Measurements from ENCODE around the gene C1orf116. TPM values are rescaled to one million over a fixed set of nuclear protein-coding genes. Genes with fewer than 3 reads are reported as not detected.

The C1orf116 gene
- polyA plus RNA-seq, 1 donor (not counting 4 experiments of a cell fraction or from before 2014, with no cell fraction given) = 69.2 TPM

DNA sequence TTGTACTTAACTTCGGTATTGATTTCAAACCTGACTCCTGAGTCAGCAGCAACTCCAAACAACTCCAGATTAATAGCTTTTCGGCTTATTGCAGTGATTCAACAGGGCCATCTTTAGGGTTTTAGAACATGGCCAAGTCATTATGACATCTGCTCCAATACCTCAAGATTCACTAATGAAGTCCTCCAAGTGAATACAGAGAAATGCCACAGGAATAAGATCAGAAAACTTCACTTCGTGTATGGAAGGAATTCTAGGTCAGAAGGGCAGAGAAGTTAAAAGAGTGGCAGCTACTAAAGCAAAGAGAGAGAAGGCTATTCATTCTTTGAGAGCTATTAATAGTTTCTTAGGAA is 7.6 kb upstream of the C1orf116 start:
- dilution Hi-C loops (cut with MboI; ENCODE audit: extremely low pct_ligation_motif_present, low sequenced_read_pairs) = no loop called here
- Histone ChIP-seq H3K4me1 (ENCODE audit: control insufficient read depth, extremely low read depth, insufficient read depth, low read length) (peaks cover 10% of the 10 kb centered on the region), H2AFZ (ENCODE audit: control insufficient read depth, low read length) (no peak overlapping the region), H3K4me3 (ENCODE audit: control insufficient read depth in 2 of 3, extremely low read depth in 1 of 3, insufficient read depth in 2 of 3, low read depth in 1 of 3, low read length in 3 of 3) (no peak overlapping the region), H3K9ac (ENCODE audit: control insufficient read depth, extremely low read depth, insufficient read depth, low read length) (no peak overlapping the region), H3K27ac (ENCODE audit: control insufficient read depth, insufficient read depth, low read length) (no peak overlapping the region), H3K9me1 (ENCODE audit: control insufficient read depth, extremely low read depth, insufficient read depth, low read length) (no peaks in the 10 kb centered on the region), H3K27me3 (ENCODE audit: control insufficient read depth, extremely low read depth, insufficient read depth, low read length) (no peaks in the 10 kb centered on the region), H4K20me1 (ENCODE audit: control insufficient read depth, extremely low read depth, insufficient read depth, low read length) (no peaks in the 10 kb centered on the region), H3K9me3 (ENCODE audit: control insufficient read depth, low read depth, low read length) (no peaks in the 10 kb centered on the region), H3K36me3 (ENCODE audit: control insufficient read depth in 2 of 2, extremely low read depth in 1 of 2, insufficient read depth in 2 of 2, low read length in 2 of 2) (peaks cover 0 to 3% of the 10 kb centered on the region in 2 experiments), H3K79me2 (ENCODE audit: control insufficient read depth, insufficient read depth, low read length) (peaks cover 5% of the 10 kb centered on the region), H3K4me2 (ENCODE audit: control insufficient read depth, extremely low read depth, insufficient read depth, low read depth, low read length) (no peak overlapping the region)
- DNase-seq (ENCODE audit: low read depth, low spot score) = no peak
- FAIRE-seq = no peak
- TF ChIP-seq, protein P1, sequence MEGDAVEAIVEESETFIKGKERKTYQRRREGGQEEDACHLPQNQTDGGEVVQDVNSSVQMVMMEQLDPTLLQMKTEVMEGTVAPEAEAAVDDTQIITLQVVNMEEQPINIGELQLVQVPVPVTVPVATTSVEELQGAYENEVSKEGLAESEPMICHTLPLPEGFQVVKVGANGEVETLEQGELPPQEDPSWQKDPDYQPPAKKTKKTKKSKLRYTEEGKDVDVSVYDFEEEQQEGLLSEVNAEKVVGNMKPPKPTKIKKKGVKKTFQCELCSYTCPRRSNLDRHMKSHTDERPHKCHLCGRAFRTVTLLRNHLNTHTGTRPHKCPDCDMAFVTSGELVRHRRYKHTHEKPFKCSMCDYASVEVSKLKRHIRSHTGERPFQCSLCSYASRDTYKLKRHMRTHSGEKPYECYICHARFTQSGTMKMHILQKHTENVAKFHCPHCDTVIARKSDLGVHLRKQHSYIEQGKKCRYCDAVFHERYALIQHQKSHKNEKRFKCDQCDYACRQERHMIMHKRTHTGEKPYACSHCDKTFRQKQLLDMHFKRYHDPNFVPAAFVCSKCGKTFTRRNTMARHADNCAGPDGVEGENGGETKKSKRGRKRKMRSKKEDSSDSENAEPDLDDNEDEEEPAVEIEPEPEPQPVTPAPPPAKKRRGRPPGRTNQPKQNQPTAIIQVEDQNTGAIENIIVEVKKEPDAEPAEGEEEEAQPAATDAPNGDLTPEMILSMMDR (optimal IDR thresholded peaks at IDR 0.05 in 1 of 3, IDR thresholded peaks at IDR 0.05 in 1 of 3, conservative IDR thresholded peaks at IDR 0.05 in 1 of 3; ENCODE audit: extremely low read depth in 1 of 3, insufficient read depth in 2 of 3, low read length in 3 of 3) = no peak
- TF ChIP-seq EZH2 (IDR thresholded peaks at IDR 0.05; ENCODE audit: low read length) = no peak

DNA sequence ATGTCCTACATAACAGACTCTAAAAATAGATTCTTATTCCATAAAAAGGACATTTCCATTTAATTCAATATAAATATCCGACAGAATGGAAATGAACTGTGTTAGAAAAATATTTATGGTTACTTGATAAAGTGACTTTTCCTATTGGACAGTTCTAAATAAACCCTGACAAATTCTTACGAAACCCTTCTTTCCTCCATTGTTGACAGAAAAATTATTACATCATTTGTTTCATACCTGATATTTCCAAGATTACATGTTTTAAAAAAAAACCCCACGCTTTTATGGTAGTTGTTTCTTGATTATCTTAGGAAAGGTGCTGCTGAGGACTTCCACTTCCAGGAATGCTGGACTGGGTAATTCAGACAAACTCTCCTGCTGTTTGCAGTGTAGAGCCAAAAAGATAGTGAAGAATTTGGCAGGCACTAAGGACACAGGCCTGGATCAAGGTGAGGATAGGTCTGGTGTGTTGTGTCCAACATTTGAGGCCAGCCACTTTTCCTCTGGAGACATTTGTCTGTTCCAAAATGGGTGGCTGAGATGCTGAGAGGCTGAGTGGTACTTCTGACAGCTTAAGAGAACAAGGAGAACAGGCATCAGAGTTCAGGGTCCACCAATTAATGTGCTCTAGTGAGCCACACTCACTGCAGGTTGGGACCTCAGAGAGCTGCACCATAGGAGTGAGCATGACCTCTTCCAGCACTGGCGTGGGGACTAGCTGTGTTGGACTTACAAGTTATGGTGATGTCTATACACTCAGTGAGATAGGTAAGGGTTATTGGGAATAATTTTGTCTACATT is 7.0 kb upstream of the C1orf116 start:
- FAIRE-seq = no peak
- H4K20me1 ChIP-seq (ENCODE audit: control insufficient read depth, extremely low read depth, insufficient read depth, low read length) = no peaks in the 10 kb centered on the region
- no peak overlapping the region for H3K27ac ChIP-seq (ENCODE audit: control insufficient read depth, insufficient read depth, low read length)
- DNase-seq (ENCODE audit: low read depth, low spot score) = no peak
- H2AFZ ChIP-seq (ENCODE audit: control insufficient read depth, low read length) = no peak overlapping the region
- H3K9me1 ChIP-seq (ENCODE audit: control insufficient read depth, extremely low read depth, insufficient read depth, low read length) = no peaks in the 10 kb centered on the region
- peaks cover 3% of the 10 kb centered on the region for H3K79me2 ChIP-seq (ENCODE audit: control insufficient read depth, insufficient read depth, low read length)
- peaks cover 0 to 3% of the 10 kb centered on the region in 2 experiments for H3K36me3 ChIP-seq (ENCODE audit: control insufficient read depth in 2 of 2, extremely low read depth in 1 of 2, insufficient read depth in 2 of 2, low read length in 2 of 2)
- H3K27me3 ChIP-seq (ENCODE audit: control insufficient read depth, extremely low read depth, insufficient read depth, low read length) = no peaks in the 10 kb centered on the region
- TF ChIP-seq, protein P1 (optimal IDR thresholded peaks at IDR 0.05 in 1 of 3, IDR thresholded peaks at IDR 0.05 in 1 of 3, conservative IDR thresholded peaks at IDR 0.05 in 1 of 3; ENCODE audit: extremely low read depth in 1 of 3, insufficient read depth in 2 of 3, low read length in 3 of 3) = no peak
- TF ChIP-seq EZH2 (IDR thresholded peaks at IDR 0.05; ENCODE audit: low read length) = no peak
- no peak overlapping the region for H3K4me3 ChIP-seq (ENCODE audit: control insufficient read depth in 2 of 3, extremely low read depth in 1 of 3, insufficient read depth in 2 of 3, low read depth in 1 of 3, low read length in 3 of 3)
- H3K9ac ChIP-seq (ENCODE audit: control insufficient read depth, extremely low read depth, insufficient read depth, low read length) = no peak overlapping the region
- dilution Hi-C loops (cut with MboI; ENCODE audit: extremely low pct_ligation_motif_present, low sequenced_read_pairs) = no loop called here
- H3K9me3 ChIP-seq (ENCODE audit: control insufficient read depth, low read depth, low read length) = no peaks in the 10 kb centered on the region
- H3K4me1 ChIP-seq (ENCODE audit: control insufficient read depth, extremely low read depth, insufficient read depth, low read length) = peaks cover 16% of the 10 kb centered on the region
- no peak overlapping the region for H3K4me2 ChIP-seq (ENCODE audit: control insufficient read depth, extremely low read depth, insufficient read depth, low read depth, low read length)
